Urothelium cell line (cell line): Measurements from ENCODE around the gene MYBPC3.
A peak's percentile ranks its signal among the peaks of the same experiment; 100 is the strongest.
"Not testable (repeated sequence)": the region's sequence is repeated elsewhere in the genome, so short reads cannot be mapped to it uniquely, and the experiment has no call there.

Experiments
- DNase-seq: peaks from one replicate; pipeline ENCODE4 v3.0.0; 2011; ENCODE audit warnings: low spot score, mixed read lengths
- FAIRE-seq: peaks from 2 replicates; lab custom pipeline; 2011; peaks lifted over from hg19 to GRCh38; lab: Jason Lieb, UNC

Gene MYBPC3

DNA sequence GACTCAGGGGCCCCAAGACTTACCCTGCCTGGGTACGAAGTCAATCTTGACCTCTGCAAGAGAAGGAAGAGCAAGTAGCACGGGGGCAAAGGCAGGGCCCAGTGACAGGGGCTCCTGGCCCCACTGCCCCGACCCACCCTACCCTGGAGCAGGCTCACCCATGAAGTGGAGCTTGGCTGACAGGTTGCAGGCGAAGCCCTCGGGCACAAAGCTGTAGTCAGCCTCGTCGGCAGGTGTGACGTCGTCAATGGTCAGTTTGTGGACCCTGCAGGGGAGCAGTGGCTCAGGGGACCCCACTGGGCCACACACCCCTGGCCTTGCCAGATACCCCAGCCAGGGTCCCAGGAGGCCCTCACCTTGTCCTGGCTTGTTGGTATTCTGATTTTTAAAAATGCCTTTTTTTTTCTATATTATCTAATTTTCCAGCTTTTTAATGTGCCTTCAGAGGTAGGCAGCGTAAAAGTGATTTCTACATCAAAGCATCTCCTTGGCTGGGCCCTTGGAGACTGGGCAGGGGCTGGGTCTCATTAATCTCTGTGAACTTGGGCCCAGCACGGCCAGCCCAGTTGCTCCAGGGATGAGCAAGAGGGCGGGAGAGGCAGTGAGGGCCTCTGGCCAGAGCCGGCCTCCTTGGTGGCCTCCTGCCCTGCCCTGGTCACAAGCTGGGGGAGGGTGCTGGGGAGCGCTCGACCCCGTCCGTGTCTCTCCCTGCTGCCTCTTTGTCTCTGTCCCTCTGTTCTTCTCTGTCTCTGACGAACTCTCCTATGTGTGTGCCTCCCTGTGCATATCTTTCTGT lies 11.3 kb downstream of the MYBPC3 start:
- DNase-seq (no peak), FAIRE-seq (no peak)

DNA sequence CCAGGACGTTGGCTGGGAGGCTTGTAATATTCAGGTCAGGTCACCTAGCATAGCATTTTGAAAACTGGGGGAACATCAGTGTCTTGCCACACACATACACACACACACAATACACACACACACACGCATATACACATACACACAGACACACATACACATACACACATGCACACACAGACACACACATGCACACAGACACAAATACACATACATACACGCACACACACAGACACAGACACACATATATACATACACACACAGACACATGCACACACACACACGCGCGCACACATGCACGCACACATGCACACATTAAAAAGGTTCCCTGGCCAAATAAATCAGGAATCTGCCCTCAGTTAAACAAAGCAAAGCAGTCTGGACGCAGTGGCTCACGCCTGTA lies 12.5 kb downstream of the MYBPC3 start:
- DNase-seq (no peak), FAIRE-seq (peak; percentile 97)

DNA sequence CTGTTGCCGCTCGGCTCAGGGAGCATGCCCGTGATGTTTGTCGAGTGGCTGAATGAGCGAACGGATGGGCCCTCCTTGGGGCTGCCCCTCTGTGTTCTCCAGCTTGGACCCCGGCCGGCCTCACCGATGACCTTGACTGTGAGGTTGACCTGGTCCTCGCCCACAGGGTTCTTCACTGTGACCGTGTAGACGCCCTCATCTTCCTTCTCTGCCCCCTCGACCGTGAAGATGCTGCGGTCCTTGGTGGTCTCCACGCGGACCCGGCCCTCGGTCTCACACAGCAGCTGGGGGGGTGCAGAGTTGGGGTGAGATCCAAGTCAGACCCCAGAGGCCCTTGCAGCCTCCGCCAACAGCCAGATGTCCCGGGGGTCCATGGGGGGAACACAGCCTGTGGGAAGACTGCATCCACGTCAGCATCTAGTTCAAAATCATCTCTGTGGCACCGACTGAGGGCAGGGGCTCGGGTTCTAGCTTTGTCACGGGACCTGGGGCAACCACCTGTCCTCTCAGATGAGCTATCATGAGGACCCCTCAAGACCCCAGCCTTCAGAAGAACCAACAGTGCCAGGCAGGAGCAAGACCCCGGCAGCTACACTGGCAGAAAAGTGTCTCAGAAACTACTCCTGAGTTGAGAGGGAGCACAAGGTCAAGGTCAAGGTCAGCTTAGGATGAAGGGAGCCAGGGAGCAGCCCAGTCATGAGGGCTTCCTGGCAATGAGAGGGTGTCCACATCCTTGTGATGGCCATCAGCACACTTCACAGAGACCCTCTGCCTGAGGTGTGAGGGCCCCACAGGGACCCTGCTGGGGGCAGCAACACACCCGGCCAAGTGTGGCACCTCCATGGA lies 13.9 kb downstream of the MYBPC3 start:
- FAIRE-seq: no peak
- DNase-seq: no peak

DNA sequence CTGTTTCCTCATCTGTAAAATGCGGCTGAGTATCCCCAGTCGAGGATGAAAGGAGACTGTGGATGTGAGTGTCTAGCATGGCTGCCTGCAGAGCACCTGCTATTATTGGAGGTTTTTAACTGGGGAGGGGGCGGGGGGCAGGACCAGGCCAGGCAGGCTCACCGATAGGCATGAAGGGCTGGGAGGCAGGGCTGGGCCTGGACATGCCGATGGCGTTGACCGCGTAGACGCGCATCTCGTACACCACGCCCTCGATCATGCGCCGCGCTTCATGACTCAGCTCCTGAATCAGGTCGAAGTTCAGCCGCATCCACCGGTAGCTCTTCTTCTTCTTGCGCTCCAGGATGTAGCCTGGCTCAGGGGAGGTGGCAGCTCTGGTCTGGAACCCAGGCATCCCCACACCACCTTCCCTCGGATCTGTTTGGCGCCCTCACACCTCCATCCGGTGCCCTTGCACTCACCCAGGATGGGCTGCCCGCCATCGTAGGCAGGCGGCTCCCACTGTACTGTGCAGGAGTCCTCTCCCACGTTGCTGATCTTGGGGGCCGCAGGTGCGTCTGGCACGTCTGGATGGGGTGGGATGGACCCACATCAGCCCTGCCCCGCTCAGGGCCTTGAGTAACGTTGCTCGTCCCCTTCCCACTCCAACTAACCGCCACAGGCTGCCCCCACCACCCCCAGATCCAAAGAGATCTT lies 15.1 kb downstream of the MYBPC3 start:
- FAIRE-seq (no peak), DNase-seq (no peak)

DNA sequence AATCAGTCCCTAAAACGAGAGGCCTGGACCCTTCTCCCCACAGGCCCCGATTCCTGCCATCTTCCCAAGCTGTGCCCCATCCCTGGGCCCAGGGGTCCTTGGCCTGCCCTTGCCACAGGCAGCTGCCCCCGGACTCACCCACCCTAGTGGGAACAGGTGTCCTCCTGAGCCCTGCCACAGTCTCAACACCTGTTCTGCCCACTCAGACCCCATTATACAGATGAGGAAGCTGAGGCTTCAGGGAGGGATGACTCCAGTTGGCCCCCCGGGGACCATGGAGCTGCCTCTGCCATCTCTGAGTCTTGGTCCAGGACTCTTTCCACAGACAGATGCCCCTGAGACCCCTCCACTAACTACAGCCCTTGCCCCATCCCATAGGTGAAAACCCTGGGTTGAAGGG lies 15.9 kb downstream of the MYBPC3 start:
- FAIRE-seq: no peak
- no peak for DNase-seq

DNA sequence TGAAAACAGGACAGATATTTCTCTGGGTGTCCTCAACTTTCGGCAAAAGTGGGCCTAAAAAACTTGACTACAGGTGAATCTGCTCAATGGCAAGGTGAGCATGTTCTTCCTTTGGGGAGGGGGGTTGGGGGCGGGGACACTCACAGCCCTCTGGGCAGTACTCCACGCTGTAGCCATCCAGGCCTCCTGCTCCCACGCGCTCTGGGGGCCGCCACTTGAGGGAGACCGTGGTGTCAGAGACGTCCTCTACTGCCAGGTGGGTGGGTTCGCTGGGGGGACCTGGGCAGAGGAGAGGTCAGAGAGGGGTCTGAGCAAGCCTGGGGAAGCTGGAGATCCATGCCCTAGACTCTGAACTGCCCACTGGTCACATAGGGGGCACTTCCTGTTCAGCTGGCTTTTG lies 16.8 kb downstream of the MYBPC3 start:
- DNase-seq (no peak), FAIRE-seq (no peak)

DNA sequence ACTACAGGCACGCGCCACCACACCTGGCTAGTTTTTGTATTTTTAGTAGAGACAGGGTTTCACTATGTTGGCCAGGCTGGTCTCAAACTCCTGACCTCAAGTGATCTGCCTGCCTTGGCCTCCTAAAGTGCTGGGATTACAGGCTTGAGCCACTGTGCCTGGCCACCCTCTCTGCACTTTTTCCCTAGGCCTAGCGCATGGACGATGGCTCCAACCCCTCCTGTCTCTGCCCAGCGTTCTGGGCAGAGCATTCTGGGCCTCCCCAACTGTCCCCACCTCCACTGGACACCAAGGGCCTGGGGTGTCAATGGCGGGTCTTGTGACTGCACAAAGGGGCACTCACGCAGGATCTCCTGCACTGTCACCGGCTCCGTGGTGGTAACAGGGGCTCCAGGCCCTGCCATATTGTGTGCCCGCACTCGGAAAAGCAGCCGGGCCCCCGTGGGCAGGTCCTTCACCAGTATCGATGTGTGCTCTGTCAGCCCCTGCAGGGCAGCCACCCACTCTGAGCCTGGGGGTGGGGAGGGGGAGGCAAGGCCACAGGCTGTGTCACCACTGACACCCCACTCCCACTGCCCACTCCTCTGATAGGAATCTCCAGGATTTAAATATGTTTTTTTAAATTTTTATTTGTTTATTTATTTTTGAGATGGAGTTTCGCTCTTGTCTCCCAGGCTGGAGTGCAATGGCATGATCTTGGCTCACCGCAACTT lies 17.6 kb downstream of the MYBPC3 start:
- DNase-seq, FAIRE-seq: not testable (repeated sequence)

DNA sequence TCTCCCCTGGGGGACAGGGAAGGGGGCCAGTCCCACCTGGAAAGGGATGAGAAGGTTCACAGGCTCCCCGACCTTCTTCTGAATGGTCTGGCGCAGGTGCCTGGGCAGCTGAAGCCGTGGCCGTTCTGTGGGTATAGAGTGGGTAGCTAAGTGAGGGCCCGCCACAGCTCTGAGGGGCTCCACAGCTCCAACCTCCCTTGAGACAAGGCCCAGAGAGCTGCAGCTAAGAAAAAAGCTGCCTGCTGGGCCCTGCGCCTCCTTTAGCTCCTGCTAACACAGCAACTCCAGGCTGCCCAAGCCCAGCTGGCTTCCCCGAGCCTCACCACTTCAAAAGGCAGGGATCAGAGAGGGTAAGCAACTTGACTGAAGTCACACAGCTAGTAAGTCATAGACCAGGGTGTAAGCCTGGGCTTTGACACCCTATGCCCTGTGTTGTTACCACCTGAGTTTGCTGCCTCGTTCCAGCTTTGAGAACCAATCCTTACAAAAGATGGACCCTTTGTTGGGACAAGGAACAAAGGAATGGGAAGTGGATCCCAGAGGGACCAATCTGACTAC lies 18.5 kb downstream of the MYBPC3 start:
- FAIRE-seq (no peak), DNase-seq (no peak)

DNA sequence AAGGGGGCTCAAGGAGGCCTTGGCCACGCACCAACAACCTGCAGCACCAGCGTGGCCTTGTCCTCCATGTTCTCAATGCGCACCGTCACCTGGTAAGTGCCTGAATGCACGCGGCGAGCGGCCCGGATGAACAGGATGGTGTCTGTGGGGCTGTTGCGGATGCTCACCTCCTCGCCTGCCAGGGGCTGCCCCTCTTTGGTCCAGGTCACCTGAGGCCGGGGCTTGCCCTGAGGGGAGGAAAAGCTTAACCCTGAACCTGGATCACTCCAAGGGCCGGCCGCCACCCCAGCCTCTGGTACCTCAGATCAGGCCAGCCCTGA lies 19.0 kb downstream of the MYBPC3 start:
- DNase-seq (no peak), FAIRE-seq (no peak)

DNA sequence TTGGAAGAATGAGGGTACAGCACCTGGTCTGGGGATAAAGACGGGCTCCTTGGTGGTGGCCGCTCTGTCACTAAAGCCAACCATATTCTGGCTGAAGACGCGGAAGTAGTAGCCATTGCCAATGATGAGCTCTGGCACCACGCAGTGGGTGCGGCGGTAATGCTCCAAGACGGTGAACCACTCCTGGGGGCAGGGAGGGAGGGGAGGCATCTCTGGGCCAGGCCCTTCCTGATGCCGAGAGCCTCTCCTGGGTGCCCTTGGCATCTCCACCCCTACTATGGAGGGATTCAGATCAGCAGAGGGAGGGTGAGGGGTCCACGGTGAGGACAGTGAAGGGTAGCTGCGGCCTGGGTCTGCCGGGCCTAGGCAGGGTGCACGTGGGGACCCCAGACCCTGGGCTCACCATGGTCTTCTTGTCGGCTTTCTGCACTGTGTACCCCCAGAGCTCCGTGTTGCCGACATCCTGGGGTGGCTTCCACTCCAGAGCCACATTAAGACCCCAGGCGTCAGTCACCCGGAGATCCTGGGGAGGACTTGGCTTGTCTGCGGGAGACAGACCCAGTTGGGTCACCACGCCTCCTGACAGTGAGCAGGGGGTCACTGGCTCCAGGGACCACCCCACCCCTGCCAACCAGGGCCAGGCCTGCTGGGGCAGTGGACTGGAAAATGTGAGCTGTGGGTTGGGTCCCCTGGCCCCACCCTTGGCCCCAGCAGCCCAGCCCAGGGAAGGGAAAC lies 19.5 kb downstream of the MYBPC3 start:
- no peak for FAIRE-seq

DNA sequence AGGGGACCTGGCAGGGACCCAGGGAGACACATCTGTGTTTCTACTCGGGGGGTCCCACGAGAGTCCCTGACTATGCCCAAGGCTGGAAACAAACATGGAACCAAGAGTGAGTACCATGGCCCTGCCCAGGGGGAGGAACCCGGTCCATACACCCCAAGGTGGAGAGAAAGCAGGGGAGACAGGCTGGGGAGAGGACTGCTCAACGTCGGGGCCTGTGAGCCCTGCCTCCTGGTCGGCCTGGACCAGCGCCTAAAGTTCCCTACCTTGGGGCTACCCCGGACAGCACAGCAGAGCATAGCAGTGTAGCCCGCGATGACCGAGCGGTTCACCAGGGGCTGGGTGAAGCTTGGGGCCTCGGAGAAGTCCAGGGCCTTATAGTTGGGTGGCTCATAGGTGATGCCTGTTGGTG lies 20.2 kb downstream of the MYBPC3 start:
- no peak for FAIRE-seq
- DNase-seq: no peak

More for the DNA sequence above, 19.5 kb downstream of the MYBPC3 start:
- DNase-seq: no peak

DNA sequence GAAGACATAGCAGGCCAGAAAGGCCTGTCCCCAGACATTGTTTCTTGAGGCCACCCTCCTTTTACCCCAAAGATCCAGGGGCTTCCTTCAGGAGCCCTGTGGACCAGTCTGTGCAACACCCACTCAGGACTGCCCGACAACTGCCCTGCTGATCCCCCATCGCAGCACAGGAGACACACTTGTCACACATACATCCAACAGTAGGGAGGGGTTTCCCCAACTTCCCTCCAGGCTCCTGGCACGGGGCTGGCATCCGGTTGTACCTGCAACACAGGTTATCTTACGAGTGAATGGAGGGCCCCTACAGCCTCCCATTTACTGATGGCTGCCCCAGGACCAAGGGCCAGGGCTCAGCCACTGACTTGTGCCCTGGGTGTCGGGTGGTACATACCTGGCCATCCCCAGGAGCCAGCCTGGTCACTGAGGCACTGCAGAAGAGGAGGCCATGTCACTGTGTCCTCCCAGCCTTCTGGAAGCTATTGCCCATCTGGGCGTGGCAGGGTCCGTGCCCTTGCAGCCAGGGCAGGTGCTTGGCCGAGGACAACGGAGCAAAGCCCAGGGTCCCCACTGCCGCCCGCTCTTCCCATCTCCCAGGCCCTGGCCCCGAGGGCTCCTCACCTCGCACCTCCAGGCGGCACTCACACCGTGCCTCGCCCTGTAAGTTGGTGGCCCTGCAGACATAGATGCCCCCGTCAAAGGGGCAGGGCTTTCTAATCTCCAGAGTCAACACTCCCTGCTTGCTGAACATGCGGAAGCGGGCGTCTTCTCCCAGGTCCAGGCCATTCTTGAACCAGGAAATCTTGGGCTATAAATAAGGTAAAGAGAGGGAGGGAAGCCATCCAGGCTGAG lies 20.8 kb downstream of the MYBPC3 start:
- DNase-seq (no peak), FAIRE-seq (no peak)

DNA sequence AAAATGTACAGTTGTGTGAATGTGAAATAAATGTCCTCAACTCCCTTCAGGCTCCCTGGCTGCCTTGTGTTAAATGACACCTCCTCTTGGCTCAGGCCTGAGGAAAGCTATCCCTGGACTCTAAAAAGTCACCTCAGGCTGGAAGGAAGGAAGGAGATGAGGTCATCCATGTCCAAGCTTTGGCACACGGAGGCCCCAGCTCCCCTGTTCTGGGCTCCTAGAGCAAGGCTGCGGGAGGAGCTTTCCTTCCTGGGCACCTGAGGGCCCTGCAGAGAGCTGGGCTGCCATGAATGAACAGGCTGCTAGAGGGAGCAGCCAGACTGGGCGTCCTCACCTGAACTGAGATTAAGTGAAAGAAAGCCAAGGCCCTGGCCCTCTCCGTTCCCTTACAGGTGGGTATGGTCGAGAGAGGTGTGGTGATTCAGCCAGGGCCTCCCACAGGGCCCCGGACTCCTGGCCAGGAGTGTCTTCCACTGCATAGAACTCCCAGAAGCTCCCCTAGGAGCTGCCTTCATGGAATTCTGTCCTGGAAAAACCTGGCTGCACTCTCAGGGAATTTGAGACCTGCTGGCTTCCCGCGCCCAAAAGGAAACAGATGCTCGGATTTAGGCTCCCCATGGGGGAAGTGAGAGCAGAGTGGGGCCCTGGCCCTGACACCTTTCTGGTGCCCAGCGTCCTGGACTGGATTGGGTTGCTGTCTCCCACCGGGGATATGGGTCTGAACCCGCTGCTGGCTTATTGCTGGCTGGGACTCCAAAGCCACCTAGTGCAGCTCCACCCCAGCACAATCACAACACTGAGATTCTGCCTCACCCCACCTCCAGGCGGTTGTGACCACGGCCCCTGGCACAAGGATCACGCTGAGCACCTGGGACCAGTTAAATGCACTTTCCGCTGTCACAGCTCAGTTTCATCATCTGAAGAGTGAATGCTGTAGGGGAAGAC lies 22.2 kb downstream of the MYBPC3 start:
- FAIRE-seq (no peak), DNase-seq (no peak)

DNA sequence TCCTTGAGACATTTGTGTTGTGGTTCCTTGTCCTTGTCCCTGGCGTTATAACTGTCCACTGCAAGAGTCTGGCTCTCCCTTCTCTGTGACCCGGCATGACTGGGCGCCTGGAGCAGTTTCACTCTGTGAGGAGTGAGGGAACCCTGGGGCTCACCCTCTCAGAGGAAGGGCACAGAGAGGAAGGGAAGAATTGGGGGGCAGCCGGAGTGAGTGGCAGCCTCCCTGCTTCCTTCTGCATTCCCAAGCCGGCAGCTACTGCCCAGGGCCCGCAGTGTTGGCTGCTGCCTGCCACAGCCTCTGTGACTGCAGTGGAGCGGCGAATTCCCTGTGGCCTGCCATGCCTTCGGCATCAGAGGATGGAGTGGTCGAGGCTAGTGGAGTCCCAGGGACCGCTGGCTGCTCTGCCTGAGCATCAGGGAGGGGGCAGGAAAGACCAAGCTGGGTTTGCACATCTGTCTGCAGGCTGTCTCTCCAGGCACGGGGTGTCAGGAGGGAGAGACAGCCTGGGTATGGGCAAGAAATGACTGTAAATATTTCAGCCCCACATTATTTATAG lies 23.0 kb downstream of the MYBPC3 start:
- DNase-seq (no peak), FAIRE-seq (no peak)

DNA sequence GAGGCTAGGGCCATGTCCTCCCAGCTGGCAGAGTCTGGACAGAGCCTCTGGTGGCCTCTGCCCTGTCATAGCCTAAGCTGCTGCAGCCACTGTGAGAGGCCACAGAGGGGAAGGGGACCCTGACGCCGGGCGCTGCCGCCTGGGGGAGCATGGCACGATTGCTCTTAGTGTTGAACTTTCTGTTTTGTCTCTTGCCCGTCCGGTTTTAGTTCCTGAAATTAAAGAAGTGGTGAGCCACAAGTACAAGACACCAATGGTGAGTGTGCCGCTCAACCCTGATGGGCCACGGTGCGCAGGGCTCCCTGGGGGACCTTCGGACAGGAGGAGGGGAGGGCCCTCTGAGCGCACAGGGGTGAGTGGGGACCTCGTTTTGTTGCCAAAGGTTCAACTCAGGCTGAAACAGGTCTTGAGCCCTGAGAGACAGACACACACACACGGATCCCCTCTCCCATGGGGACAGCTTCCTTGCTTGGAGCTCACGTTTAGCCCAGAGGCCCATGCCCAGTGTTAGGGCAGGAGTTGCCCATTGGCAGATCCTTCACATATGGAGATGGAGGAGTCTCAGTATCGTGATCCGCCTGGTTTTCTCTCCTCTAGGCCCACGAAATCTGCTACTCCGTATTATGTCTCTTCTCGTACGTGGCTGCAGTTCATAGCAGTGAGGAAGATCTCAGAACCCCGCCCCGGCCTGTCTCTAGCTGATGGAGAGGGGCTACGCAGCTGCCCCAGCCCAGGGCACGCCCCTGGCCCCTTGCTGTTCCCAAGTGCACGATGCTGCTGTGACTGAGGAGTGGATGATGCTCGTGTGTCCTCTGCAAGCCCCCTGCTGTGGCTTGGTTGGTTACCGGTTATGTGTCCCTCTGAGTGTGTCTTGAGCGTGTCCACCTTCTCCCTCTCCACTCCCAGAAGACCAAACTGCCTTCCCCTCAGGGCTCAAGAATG lies 23.8 kb downstream of the MYBPC3 start:
- DNase-seq (no peak), FAIRE-seq (peak; percentile 69)

DNA sequence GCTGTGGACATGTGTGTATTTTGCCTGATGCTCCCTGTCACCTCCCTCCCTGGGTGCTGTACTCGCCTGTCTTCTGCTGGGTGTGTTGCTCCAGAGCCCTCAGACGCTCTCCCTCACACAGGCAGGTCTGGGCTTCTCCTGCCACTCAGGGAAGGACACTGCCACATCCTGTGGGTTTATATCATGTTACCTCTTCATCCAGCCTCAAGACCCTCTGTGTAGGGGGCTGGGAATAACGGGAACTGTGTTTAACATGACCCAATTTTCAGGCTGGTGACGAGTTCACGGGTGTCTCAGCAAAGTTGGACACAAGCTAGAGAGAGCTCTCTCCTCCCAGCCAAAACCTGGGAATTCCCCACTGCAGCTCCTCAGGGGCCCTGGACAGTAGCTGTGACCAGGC lies 24.6 kb downstream of the MYBPC3 start:
- no peak for FAIRE-seq
- no peak for DNase-seq

DNA sequence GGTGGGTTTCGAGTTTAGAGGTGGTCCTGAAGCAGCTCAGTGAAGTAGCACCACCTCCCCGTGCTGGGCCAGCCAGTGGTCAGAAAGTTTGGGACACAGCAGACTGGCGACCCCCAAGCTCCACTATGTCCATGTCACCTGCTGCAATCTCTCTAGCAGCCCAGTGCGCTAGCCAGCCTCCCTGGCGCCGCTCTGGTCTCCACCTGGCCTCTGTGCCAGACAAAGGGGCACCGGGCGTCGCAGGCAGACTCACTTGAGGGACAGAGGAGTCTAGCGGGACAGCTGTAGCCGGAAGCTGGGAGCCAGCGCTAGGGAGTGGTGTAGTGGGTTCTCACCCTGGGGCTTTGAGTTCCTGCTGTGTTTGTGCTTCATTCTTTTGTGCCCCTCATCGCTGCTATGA lies 25.5 kb downstream of the MYBPC3 start:
- DNase-seq (no peak), FAIRE-seq (no peak)
